ENCODE data around the gene MARS1.

MARS1 gene

GRCh38 chr12:57534250-57534649 is 46.4 kb downstream of the MARS1 start:
- no peak for DNase-seq

DNA sequence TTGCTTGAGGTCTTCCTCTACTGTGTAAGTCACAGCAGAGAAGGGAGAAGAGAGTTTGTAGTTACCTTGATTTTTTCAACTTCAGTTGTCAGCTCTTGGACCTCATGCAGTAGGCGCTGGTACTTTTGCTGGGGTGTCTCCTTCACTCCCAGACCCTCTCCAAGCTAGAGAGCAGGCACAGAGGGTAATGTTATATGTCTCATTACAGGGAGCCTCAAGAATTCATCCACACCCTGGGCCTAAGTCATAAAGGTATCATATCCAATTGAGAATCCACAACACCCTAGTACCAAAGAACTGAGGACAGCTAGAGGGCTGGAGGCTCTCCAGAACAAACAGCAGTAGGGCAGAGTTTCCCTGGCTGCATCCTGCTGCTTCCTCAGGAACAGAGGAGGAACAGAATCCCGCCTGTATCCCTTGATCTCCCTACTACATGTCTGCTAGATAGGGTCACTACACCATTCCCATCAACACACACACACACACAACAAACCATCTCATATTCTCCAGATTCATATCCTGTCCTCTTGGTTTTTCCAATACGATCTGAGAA is 47.2 kb downstream of the MARS1 start:
- no peak for DNase-seq

GRCh38 chr12:57535764-57536596 is 48.1 kb downstream of the MARS1 start:
- no peak for DNase-seq

- DNase-seq: no peak
These were observed 48.7 kb downstream of the MARS1 start for GRCh38 chr12:57536597-57536942.

DNA sequence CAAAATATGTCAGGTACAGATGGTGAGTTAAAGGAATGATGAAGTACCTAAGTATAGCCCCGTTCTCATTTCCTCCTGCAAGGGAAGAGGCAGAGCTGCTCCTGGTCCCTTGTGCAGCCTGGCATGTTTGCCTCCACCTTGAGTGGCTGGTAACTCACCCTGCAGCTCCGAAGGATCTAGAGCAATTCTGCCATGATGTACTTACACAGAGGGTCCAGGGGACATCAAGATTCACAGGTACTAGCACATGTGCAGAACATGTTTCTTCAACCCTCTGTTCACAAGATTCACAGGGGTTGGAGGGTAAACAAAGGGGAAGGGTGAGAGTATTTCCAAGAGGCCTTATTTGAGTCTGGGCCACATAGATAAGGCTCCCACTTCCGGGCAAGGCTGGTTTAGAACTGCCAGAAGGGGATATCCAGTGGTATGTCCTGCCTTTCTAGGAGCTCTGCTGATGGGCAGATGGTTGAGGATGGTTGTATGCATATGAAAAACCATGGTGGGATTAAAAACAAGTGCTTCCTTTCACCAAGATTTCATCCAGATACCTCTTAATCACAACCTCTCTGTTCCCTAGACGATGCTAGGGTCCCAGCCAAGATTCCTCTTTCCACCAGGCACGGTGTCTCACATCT is 51.4 kb downstream of the MARS1 start:
- DNase-seq: no peak

GRCh38 chr12:57541001-57541400 is 53.1 kb downstream of the MARS1 start:
- no peak for DNase-seq

- no peak for DNase-seq
These were observed 53.8 kb downstream of the MARS1 start for GRCh38 chr12:57541717-57542116.

DNA sequence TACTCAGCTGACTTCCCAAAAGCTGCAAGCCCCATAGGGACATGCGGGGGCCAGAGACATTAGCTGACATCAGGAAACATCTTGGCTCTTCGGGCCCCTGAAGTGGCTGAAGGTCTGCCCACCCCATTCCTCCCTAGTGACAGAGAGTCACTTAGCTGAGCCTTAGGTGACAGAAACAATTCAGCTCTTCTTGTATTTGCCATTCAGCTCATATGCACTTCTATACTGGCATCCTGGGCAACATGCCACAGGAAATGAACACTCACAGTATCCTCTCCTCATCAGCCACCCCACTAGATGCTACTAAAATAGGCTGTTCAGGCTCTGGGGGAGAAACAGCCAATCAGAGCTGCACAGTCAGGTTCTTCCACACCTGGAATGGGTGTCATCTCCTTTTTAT is 55.7 kb downstream of the MARS1 start:
- DNase-seq: no peak

DNA sequence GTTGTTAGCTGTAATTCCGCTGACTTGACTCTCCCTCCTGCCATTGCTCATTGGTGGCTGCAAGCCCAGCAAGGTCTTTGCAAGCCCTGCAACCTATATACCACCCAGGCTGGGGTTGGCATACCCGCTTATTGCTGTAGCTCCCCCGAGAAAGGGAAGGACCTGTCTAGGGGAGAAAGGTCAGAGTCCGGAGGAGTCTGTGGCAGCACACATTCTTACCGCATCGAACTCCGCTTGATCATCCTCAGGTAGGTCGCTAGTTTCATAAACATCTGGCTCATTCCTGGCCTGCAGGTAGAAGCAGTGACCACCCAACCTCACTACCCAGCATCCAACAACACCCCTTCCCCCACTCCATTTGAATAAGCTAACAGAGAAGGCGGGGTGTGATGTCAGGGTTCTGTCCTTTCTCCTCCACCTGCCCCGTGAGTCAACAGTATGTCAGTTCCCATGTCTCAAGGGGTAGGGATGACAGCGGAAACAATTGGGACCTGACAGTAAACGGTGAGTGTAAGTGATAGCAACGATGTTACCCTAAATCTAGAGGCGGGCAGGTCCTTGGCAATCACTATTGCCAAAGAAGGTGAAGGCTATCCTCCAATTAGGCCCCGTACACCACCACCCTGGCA is 58.1 kb downstream of the MARS1 start:
- DNase-seq: no peak

- DNase-seq: peak; percentile 98
These were observed 58.8 kb downstream of the MARS1 start, which contains the start of gene DCTN2 for GRCh38 chr12:57546438-57547287. Gene DCTN2, minus strand, starts transcription at chr12:57547192. Its CDS starts 129 bp downstream, at chr12:57547063.

- DNase-seq: no peak
These were observed 59.6 kb downstream of the MARS1 start for GRCh38 chr12:57547288-57548012.

- no peak for DNase-seq
These were observed 60.1 kb downstream of the MARS1 start for GRCh38 chr12:57548013-57548315.

DNA sequence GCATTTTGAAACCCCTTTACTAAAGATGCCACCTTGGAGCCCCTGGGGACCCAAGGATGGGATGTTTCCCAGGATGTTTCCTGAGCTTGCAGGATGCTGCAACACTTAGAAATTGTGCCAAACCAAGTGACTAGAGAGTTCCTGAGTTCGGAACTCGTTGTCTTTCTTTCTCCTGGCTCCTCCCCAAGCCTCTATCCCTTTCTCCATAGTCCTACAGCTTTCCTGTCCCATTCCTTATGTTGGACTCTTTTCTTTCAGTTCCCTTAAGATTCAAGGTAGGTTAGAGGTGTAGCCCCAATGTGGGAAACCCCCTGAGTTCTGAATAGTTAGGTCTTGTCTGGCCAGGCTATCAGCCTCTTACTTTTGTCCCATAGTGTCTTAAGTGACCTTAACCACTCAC is 60.6 kb downstream of the MARS1 start:
- DNase-seq: no peak

DNA sequence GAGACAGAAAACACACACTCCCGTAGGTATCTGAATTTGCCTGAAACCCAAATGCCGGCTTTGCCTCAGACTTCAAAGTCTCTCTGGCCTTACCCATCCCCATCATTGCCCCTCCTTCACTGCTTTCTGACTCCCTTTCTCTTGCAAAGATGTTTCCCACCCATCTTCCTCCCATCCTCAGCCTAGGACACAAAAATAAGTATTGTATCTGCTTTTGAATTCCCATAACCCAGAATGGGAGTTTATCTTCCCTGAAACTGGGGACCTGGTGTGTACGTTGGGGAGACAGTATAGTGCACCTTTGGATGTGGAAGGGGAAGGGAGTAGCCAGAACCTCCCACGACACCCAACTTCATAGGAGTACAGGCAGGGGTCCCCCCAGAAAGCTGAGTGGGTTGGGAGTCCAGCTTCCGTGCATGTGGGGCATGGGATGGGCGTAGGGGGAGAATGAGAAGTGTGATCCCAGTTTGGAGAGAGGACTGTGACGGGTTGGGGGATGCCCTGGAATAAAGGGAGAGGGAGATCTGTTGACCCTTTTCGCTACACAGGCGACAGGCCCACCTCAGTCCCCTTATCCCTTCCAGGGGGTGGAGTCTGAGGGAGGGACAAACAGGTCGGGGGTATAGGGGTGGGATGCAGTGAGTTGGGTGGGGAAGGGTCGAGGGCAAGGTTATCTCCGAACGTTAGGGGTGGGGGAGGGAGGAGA is 61.5 kb downstream of the MARS1 start:
- no peak for DNase-seq

GRCh38 chr12:57549909-57550640 is 62.2 kb downstream of the MARS1 start, which contains the start of gene KIF5A:
Gene KIF5A, plus strand, starts transcription at chr12:57550044. Its CDS starts 228 bp downstream, at chr12:57550272.
- DNase-seq: no peak

DNA sequence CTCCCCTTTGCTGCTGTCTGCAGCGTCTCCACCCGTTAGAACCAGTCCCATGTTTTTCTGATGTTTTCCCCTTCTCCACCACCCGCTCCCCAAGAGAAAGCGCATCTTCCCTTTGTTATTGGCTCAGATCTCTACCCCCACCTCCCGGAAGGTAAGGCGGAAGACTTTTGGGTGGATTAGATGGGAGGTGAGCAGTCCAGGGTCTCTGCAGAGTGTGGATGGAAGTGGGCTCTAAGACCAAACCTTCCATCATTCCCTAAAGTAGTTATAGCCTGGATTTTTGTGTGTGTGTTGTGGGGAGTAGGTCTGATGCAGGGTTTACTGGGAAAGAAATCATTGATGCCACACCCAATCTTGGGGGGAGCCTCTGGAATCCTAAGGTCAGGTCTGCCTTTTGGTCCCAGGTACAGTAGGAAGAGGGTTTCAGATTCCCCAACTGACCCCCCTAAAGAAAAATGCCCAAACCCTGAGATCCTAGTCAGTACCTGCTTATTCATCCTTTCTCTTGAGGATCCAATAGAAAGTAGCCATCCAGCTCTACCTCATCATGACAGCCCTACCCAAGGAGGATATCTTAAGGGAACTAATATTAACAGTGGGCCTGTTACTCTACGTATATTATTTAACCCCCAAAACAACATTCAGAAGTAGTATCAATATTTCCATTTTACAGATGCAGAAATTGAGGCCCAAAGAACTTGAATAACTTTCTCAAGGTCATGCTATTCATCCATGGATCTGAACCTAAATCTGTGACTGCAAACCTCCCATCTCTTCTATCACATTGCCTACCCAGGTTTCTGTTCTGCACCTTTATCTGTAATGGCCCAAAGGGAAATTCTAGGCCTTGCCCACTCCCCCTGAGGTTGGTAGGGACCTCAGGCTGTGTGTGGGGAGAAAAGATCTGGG is 63.0 kb downstream of the MARS1 start:
- DNase-seq: no peak

- DNase-seq: no peak
These were observed 63.9 kb downstream of the MARS1 start for GRCh38 chr12:57551637-57552305.

- DNase-seq: no peak
These were observed 64.4 kb downstream of the MARS1 start for GRCh38 chr12:57552306-57552651.

- DNase-seq: no peak
These were observed 65.0 kb downstream of the MARS1 start for GRCh38 chr12:57552835-57553313.

Measured in AML-193 (cell line).